H1 (cell line): ENCODE data around the gene SMG5. TPM values are rescaled to one million over a fixed set of nuclear protein-coding genes. Genes with fewer than 3 reads are reported as not detected.

ENCODE experiments used
- CHD1 ChIP-seq: IDR thresholded peaks from 2 replicates; pipeline ENCODE4 v1.6.1; 2012; ENCODE audit warnings: low read depth, low read length, improper control_type of control experiment
- HDAC2 ChIP-seq, 2 experiments: fragments of 300-600 bp in 1 of 2; sonication (generic) in 1 of 2; IDR thresholded peaks; 2 replicates each; pipeline ENCODE4 v1.6.1; 2011 to 2012; ENCODE audit warnings: low read depth in 2 of 2, low read length in 2 of 2, mild to moderate bottlenecking in 2 of 2, moderate library complexity in 2 of 2, borderline replicate concordance in 1 of 2, inconsistent platforms in 1 of 2
- polyA plus RNA-seq, 7 experiments: library from polyadenylated mRNA; depleted of rRNA in 3 of 7; stranded (reverse) in 5 of 7; unstranded in 2 of 7; fragments of >200 nt in 5 of 7; fragments of 200-250 nt in 2 of 7; gene quantifications; 1 replicate in 5 of 7; 2 replicates in 1 of 7; 4 replicates in 1 of 7; pipeline versions ENCODE4 v1.2.1 to v1.2.3, GENCODE V29; 2011 to 2013; ENCODE audit warnings: missing spikeins in 2 of 7, mixed read lengths in 2 of 7
- total RNA-seq: library from RNA; stranded (reverse); fragmentation: NEBNext Ultra II Directional; extraction: Animal tissue kit (Norgen Biotek cat#: 25700); gene quantifications from 2 replicates; pipeline ENCODE4 v1.2.1, GENCODE V29; 2021
- TF ChIP-seq, protein P1 (sequence below), 3 experiments: IDR thresholded peaks; 1 replicate in 2 of 3; 2 replicates in 1 of 3; pipeline versions ENCODE4 v1.5.1 to v1.6.1; 2011; ENCODE audit warnings: low read length in 3 of 3, mild to moderate bottlenecking in 3 of 3, inconsistent platforms in 2 of 3, low read depth in 1 of 3, moderate library complexity in 1 of 3; ENCODE audit not compliant: insufficient read depth in 1 of 3; ENCODE audit errors: control extremely low read depth in 1 of 3

SMG5 gene
- total and polyA plus RNA-seq, 2 of the 8 experiments (the other 6 are each of a cell fraction or from before 2014, with no cell fraction given) = 32.7 to 98.0 TPM

DNA sequence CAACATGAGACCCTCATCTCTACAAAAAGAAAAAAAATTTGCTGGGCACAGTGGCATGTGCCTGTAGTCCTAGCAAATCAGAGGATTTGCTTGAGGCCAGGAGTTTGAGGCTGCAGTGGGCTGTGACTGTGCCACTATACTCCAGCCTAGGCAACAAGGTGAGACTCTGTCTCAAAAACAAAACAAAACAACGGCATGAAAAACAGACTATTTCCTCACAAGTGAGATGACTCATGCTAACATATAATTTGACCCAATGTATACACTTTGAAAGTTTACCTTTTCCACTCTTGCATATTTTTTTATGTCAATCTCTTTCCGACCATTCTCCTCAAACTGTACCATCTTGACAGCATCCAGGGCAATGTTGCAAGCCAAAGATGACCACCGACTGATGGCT is 37.9 kb upstream of the SMG5 start (continued):
- TF ChIP-seq, protein P1, sequence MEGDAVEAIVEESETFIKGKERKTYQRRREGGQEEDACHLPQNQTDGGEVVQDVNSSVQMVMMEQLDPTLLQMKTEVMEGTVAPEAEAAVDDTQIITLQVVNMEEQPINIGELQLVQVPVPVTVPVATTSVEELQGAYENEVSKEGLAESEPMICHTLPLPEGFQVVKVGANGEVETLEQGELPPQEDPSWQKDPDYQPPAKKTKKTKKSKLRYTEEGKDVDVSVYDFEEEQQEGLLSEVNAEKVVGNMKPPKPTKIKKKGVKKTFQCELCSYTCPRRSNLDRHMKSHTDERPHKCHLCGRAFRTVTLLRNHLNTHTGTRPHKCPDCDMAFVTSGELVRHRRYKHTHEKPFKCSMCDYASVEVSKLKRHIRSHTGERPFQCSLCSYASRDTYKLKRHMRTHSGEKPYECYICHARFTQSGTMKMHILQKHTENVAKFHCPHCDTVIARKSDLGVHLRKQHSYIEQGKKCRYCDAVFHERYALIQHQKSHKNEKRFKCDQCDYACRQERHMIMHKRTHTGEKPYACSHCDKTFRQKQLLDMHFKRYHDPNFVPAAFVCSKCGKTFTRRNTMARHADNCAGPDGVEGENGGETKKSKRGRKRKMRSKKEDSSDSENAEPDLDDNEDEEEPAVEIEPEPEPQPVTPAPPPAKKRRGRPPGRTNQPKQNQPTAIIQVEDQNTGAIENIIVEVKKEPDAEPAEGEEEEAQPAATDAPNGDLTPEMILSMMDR (IDR thresholded peaks at IDR 0.05; ENCODE audit: control extremely low read depth in 1 of 3, insufficient read depth in 1 of 3, low read depth in 1 of 3, low read length in 3 of 3) = no peak
- TF ChIP-seq HDAC2 (IDR thresholded peaks at IDR 0.05; ENCODE audit: borderline replicate concordance in 1 of 2, low read depth in 2 of 2, low read length in 2 of 2) = no peak
- no peak for TF ChIP-seq CHD1
